ENCODE measurements around the gene UNC119.

UNC119 gene

DNA sequence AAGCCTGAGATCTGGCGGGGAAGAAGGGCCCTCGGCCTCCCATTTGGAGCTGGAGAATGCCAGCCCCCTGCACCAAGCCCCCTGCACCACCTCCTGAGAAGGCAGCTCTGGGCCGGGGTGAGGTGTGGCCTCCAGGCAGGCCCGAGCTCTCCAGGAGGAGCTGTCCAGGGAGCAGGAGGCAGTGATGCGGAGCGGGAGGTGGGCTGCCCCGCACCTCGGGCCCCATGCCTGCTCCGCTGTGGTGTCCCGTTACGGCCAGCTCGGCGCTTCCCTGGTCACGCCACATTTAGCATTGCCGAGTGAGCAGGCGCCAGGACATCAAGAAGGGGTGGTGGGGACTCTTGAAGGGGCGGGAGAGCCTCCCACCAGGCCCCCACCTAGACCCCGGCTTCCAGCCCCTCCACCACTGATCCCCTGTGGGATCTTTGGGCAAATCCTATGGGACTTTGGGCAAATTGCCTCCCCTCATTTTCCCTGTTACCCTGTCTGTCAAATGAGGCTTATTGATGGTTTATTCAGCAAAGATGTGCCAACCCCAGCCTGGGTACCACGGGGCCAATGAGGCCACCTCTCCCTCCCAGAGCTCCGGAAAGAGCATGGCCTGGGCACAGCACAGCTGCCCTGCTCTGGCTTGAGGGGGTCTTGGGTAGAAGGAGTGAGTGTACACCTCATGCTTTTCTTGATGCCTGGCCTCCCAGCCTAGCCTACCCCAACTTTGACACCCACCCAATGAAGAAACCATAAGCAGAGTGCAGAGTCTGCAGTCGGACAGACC, 30.9 kb downstream of the UNC119 start:
- Histone ChIP-seq H4K20me1 (ENCODE audit: insufficient read depth, low read length) (no peaks in the 10 kb centered on the region), H3K36me3 (ENCODE audit: insufficient read depth, low read length) (no peaks in the 10 kb centered on the region), H3K4me2 (ENCODE audit: low read length) (no peak overlapping the region), H3K79me2 (ENCODE audit: insufficient read depth, low read length) (no peaks in the 10 kb centered on the region), H3F3A (ENCODE audit: insufficient read depth, low read length) (no peaks in the 10 kb centered on the region), H3K9me3 (ENCODE audit: low read length) (no peaks in the 10 kb centered on the region), H3K27me3 (ENCODE audit: insufficient read depth, low read length) (peaks cover 6% of the 10 kb centered on the region; the same call in 1 of the 2 replicates), H3K4me1 (ENCODE audit: insufficient read depth, low read length, severe bottlenecking) (no peaks in the 10 kb centered on the region), H3K9me2 (ENCODE audit: low read depth, low read length) (no peaks in the 10 kb centered on the region), H2AFZ (ENCODE audit: low read length) (no peak overlapping the region), H3K4me3 (ENCODE audit: low read depth, low read length, poor library complexity, severe bottlenecking) (no peak overlapping the region), H3K9ac (ENCODE audit: low read length) (no peak overlapping the region), H3K27ac (ENCODE audit: low read depth, low read length, poor library complexity, severe bottlenecking) (no peak overlapping the region)
- TF ChIP-seq, protein P1, sequence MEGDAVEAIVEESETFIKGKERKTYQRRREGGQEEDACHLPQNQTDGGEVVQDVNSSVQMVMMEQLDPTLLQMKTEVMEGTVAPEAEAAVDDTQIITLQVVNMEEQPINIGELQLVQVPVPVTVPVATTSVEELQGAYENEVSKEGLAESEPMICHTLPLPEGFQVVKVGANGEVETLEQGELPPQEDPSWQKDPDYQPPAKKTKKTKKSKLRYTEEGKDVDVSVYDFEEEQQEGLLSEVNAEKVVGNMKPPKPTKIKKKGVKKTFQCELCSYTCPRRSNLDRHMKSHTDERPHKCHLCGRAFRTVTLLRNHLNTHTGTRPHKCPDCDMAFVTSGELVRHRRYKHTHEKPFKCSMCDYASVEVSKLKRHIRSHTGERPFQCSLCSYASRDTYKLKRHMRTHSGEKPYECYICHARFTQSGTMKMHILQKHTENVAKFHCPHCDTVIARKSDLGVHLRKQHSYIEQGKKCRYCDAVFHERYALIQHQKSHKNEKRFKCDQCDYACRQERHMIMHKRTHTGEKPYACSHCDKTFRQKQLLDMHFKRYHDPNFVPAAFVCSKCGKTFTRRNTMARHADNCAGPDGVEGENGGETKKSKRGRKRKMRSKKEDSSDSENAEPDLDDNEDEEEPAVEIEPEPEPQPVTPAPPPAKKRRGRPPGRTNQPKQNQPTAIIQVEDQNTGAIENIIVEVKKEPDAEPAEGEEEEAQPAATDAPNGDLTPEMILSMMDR (IDR thresholded peaks at IDR 0.05; ENCODE audit: low read length): no peak
- TF ChIP-seq EZH2 (IDR thresholded peaks at IDR 0.05; ENCODE audit: borderline replicate concordance, low read length): no peak

DNA sequence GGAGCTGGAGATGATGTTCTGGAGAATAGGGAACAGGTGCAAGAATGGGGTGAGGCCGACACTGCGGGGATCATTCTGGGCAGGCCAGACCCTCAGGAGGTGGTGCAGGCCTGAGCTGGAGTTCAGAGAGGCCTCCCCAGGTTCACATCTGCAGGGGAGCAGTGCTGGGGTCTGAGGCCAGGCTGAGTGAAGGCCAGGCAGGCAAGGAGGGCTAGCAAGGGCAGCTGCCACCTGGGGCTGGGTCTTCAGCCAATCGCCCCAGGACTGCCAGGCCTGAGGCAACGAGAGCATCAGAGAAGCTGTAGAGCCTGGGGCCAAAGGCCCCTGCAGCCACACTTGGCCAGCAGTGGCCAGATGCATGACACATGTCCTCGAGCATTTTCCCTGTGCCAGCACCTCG, 31.7 kb downstream of the UNC119 start:
- no peak overlapping the region for H3K4me3 ChIP-seq (ENCODE audit: low read depth, low read length, poor library complexity, severe bottlenecking)
- H2AFZ ChIP-seq (ENCODE audit: low read length): no peak overlapping the region
- no peaks in the 10 kb centered on the region for H3K9me2 ChIP-seq (ENCODE audit: low read depth, low read length)
- no peak overlapping the region for H3K4me2 ChIP-seq (ENCODE audit: low read length)
- H3F3A ChIP-seq (ENCODE audit: insufficient read depth, low read length): no peaks in the 10 kb centered on the region
- H4K20me1 ChIP-seq (ENCODE audit: insufficient read depth, low read length): no peaks in the 10 kb centered on the region
- H3K79me2 ChIP-seq (ENCODE audit: insufficient read depth, low read length): no peaks in the 10 kb centered on the region
- H3K4me1 ChIP-seq (ENCODE audit: insufficient read depth, low read length, severe bottlenecking): no peaks in the 10 kb centered on the region
- no peaks in the 10 kb centered on the region for H3K9me3 ChIP-seq (ENCODE audit: low read length)
- H3K9ac ChIP-seq (ENCODE audit: low read length): no peak overlapping the region
- H3K36me3 ChIP-seq (ENCODE audit: insufficient read depth, low read length): no peaks in the 10 kb centered on the region; the same call in 1 of the 2 replicates
- peaks cover 6% of the 10 kb centered on the region; the same call in 1 of the 2 replicates for H3K27me3 ChIP-seq (ENCODE audit: insufficient read depth, low read length)
- no peak overlapping the region for H3K27ac ChIP-seq (ENCODE audit: low read depth, low read length, poor library complexity, severe bottlenecking)
- TF ChIP-seq EZH2 (IDR thresholded peaks at IDR 0.05; ENCODE audit: borderline replicate concordance, low read length): no peak
- TF ChIP-seq, protein P1 (IDR thresholded peaks at IDR 0.05; ENCODE audit: low read length): no peak

DNA sequence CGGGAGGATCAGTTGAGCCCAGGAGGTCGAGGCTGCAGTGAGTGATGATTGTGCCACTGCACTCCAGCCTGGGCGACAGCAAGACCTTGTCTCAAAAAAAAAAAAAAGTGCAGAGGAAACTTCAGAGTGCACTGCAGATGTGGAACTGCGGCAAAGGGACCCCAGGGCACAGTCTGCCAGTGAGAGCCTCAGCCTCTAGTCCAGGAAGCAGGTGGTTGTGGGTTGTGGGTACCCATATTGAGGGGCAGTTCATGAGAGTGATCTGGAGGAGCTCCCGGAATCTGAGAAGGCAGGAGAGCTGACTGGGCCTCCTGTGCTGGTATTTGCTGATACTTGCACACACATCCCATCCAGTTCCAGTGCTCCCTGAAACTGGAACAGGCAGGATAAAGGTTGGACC, 33.2 kb downstream of the UNC119 start:
- H4K20me1 ChIP-seq (ENCODE audit: insufficient read depth, low read length): no peaks in the 10 kb centered on the region
- no peak overlapping the region for H3K27ac ChIP-seq (ENCODE audit: low read depth, low read length, poor library complexity, severe bottlenecking)
- H3F3A ChIP-seq (ENCODE audit: insufficient read depth, low read length): no peaks in the 10 kb centered on the region
- H3K4me3 ChIP-seq (ENCODE audit: low read depth, low read length, poor library complexity, severe bottlenecking): no peak overlapping the region
- 0 out of 2 replicates have a peak, but pooled peaks cover 3% of the 10 kb centered on the region for H3K9me3 ChIP-seq (ENCODE audit: low read length)
- no peak overlapping the region for H3K9ac ChIP-seq (ENCODE audit: low read length)
- H2AFZ ChIP-seq (ENCODE audit: low read length): no peak overlapping the region
- H3K9me2 ChIP-seq (ENCODE audit: low read depth, low read length): no peaks in the 10 kb centered on the region
- H3K4me1 ChIP-seq (ENCODE audit: insufficient read depth, low read length, severe bottlenecking): no peaks in the 10 kb centered on the region
- H3K79me2 ChIP-seq (ENCODE audit: insufficient read depth, low read length): no peaks in the 10 kb centered on the region
- H3K27me3 ChIP-seq (ENCODE audit: insufficient read depth, low read length): peaks cover 8% of the 10 kb centered on the region
- no peaks in the 10 kb centered on the region; the same call in 1 of the 2 replicates for H3K36me3 ChIP-seq (ENCODE audit: insufficient read depth, low read length)
- TF ChIP-seq EZH2 (IDR thresholded peaks at IDR 0.05; ENCODE audit: borderline replicate concordance, low read length): no peak
- TF ChIP-seq, protein P1 (IDR thresholded peaks at IDR 0.05; ENCODE audit: low read length): no peak
- H3K4me2 ChIP-seq (ENCODE audit: low read length): no peak overlapping the region

Measured in OCI-LY1 (cell line).